Measurements from ENCODE around the gene PDZRN4. TPM values are rescaled to one million over a fixed set of nuclear protein-coding genes. Genes with fewer than 3 reads are reported as not detected.
"Not testable (repeated sequence)": the region's sequence is repeated elsewhere in the genome, so short reads cannot be mapped to it uniquely, and the experiment has no call there.

The PDZRN4 gene
- total RNA-seq, 1 donor = 2.4 TPM

DNA sequence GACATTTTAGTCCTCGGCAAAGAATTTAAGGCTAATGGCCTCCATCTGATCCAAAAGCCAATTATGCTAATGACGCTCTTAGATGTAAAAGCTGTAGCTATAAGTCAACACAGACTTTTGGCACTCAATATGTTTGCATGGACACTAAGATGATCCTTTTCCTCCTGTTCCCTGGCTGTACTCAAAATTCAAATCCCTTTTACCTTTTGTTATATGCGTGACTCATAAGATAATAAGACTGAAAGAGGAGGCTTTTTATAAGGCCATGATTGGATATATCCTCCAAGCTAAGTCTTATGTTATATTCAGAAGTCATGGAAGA is 89.8 kb downstream of the PDZRN4 start:
- DNase-seq (ENCODE audit: low read depth in 2 of 3, low spot score in 2 of 3) = no peak

DNA sequence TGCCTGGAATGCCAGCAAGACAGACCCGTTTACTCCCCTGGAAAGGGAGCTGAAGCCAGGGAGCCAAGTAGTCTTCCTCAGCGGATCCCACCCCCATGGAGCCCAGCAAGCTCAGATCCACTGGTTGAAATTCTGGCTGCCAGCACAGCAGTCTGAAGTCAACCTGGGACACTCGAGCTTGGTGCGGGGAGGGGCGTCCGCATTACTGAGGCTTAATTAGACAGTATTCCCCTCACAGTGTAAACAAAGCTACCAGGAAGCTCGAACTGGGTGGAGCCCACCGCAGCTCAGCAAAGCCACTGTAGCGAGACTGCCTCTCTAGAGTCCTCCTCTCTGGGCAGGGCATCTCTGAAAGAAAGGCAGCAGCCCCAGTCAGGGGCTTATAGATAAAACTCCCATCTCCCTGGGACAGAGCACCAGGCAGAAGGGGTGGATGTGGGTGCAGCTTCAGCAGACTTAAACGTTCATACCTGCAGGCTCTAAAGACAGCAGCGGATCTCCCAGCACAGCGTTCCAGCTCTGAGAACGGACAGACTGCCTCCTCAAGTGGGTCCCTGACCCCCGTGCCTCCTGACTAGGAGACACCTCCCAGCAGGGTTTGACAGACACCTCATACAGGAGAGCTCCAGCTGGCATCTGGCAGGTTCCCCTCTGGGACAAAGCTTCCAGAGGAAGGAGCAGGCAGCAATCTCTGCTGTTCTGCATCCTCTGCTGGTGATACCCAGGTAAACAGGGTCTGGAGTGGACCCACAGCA is 92.4 kb downstream of the PDZRN4 start:
- DNase-seq (ENCODE audit: low read depth in 2 of 3, low spot score in 2 of 3) = not testable (repeated sequence)

DNA sequence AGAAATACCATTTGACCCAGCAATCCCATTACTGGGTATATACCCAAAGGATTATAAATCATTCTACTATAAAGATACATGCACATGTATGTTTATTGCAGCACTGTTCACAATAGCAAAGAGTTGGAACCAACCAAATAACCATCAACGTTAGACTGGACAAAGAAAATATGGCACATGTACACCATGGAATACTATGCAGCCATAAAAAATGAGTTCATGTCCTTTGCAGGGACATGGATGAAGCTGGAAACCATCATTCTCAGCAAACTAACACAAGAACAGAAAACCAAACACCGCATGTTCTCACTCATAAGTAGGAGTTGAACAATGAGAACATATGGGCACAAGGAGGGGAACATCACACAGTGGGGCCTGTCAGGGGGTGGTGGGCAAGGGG is 97.3 kb downstream of the PDZRN4 start:
- DNase-seq (ENCODE audit: low read depth in 2 of 3, low spot score in 2 of 3) = not testable (repeated sequence)

DNA sequence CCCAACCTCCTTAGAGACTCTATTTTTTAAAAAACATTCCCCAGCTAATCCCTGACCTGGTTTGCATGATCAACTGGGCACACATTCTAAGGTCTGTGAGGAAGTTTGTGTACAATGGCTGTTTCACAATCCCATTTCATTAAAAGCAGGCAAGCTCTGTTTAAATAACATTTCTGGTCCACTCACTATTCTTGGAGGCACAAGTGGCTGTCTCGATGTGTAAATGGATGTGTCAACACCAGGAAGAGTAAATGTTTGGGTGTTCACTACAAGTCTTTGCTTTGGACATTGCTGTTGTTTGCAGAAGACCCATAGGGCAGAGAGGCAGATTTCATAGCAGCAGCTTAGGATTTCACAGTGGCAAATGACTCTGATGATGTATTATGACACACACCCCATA is 98.3 kb downstream of the PDZRN4 start:
- no peak for DNase-seq (ENCODE audit: low read depth in 2 of 3, low spot score in 2 of 3)

DNA sequence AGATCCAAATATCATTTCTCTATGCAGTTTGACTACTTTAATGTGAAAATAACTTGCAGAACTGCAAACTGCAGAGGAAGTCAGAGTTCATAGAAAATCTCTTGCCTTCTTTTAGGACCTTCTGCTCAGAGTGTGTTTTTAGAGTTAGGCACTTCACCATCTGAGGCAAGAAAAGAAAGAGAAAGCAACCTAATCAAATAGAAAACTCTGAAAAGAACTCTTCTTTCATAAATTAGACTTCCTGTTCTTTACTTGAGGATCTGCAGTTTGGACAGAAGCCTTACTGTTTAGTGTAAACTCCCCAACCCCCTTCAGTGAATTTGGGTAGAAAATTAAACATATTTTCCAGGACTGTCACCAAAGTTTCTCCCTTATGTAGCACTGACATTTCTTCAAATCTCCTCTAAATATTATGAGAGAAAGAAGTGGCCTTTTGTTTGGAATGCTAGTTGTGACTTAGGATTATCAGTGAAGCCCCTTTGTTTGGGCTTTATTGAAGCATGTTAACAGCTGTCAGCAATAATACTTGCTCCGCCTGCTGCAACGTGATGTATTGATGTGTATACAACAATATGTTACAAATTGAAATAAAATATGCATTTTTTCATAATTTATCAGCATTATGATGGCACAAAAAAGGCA is 99.5 kb downstream of the PDZRN4 start:
- peak in 1 of 3 donors; percentile 26 for DNase-seq (ENCODE audit: low read depth in 2 of 3, low spot score in 2 of 3)

DNA sequence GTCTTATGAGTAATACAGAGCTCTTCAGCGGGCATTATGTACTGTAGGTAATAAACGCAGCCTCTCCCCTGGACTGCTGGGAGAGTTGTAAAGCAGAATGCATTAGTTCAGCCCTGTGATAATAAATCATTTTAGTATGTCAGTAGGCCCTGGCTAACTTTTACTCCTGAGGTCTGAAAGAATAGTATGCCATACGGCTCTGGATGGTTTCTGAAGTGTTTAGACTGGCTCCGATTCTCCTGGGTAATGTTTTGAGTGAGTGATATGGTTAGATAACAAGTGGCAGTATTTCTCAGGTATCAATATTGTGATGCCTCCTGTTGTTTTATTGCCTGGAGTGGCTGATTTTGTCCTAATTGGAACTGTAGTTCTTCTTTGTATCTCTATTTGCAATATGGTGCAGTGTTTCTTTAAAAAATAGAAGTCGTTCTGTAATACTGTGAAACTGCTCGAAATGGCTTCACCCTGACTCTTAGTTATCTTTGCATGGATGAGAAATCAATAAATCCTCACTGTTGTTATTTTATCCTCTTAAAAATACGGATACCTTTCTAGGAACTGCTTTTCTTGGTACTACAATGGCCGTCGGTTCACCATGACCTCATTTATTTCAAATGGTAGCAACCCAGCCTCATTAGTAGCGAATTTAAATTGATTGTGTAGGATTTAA is 100.2 kb downstream of the PDZRN4 start:
- no peak for DNase-seq (ENCODE audit: low read depth in 2 of 3, low spot score in 2 of 3)

DNA sequence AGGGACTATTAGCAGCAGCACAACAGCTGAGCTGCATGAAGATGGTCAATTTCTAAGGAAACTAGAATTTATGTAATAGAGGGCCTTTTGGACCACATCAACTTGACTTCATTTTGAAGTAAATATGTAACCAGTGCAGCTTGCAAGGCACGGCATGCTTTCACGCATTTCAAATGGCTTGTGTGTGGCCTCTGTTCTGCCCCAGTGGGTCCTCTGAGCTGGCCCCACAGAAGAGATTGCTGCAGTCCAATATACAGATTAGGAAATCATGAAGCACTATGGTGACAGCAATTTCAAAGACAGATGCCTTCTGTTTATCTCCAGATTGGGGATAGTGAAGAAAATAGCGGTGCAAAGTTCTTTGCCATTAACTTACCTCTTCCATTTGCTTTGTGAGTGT is 101.4 kb downstream of the PDZRN4 start:
- no peak for DNase-seq (ENCODE audit: low read depth in 2 of 3, low spot score in 2 of 3)

DNA sequence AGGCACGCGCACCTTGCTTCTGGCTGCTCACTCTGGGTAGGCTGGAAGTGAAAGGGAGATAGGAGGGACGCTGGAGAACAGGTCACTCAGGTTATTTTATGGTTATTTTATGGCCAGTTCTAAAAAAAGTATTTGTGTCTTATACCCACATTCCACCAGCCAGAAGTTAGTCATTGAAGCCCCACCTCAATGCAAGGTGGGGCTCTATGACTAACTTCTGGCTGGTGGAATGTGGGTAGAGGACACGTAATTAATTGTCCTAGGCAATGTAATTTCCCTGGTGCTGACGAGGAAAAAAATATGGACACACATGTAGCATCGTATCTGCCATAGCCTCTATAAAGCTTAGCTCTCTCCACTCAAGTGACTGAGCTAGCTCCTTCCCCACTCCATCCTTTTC is 104.9 kb downstream of the PDZRN4 start:
- DNase-seq (ENCODE audit: low read depth in 2 of 3, low spot score in 2 of 3) = no peak

DNA sequence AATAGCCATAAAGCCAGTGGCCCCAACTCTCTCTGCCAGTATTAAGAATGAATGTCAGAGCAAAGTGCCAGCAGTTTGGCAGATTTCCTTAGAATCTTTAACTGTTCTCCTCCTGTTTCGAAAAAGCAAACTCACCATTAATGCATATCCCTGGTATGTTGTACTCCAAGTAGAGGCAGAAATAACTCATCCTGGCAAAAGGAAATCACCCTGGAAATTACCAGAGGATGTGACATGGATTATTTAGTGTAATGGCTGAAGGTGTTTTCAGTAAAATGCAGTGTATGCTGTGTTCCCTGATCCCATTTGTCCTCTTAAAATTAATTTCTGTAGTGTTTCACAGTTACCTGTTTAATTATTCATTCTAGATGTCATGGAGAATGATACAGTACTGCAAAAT is 105.3 kb downstream of the PDZRN4 start:
- no peak for DNase-seq (ENCODE audit: low read depth in 2 of 3, low spot score in 2 of 3)

DNA sequence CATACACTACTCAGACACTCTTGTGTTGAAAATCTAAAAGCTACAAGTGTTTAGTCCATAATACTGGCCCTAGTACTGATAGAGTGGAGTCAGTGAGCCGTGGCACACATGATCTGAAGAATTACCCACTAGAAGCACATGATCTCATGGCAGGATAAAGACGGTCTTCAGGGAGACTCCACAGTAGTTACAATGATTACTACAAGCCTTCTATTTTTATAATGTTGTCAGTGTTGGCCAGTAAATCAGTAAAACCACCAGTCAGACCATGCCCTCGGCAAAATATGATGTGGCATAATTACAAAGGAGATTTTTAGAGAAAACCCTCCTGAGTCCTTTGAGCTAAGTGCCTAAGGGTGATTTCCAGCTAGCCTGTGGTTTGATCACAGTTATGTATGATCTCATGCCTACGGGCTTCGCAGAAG is 114.9 kb downstream of the PDZRN4 start:
- peak in 1 of 3 donors; percentile 47 for DNase-seq (ENCODE audit: low read depth in 2 of 3, low spot score in 2 of 3)

DNA sequence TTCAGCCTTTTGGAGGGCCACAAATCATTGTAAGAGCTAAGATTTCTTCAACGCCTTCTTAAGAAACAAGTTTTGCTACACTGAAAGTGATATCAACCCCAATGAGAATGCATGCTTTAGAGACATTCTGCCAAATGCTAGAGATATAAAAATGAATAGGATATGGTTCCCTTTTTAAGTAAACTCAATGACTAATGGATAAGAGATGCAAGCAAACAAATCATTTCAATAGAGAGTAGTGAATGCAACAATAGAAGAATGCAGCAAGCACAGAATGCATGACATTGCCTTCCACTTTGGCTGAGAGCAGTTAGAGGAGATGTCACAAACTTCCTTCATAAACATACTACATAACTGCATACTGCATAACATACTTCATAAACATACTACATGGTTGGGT is 116.4 kb downstream of the PDZRN4 start:
- no peak for DNase-seq (ENCODE audit: low read depth in 2 of 3, low spot score in 2 of 3)

DNA sequence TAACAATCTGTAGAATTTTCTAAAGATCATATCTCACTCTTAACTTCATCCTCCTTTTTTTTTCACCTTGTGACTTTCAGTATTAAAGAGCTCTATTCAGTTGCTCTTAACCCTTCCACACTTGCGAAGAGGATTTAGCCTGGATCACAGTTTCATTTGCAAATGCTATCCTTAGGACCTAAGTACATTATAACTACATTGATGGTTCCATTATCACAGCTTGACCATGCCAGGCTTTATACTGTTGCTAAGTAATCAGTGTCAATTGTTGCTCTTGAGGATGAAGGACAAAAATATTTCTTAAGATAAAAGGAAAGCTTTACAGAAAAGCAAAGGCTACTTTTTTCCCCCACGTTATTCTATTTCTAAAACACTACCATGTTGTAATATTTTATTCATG is 122.2 kb downstream of the PDZRN4 start:
- DNase-seq (ENCODE audit: low read depth in 2 of 3, low spot score in 2 of 3) = no peak

DNA sequence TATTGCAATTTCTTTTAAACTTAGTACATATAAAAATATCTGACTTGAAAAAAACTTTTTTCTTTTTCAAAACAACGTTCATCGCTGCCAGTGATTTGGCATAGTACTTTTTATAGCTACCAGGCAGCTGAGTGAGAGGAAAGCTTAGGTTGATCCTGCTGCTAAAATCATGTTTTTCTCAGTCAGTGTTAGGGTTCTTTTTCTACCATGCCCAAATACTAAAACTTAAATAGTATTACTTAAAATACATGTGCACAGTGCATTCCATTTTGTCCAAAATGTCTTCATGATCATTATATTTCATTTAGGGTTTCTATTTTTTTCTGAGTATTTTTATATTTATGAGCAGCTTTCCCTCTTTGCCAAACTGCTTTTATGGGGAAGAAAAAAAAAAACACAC is 123.8 kb downstream of the PDZRN4 start:
- no peak for DNase-seq (ENCODE audit: low read depth in 2 of 3, low spot score in 2 of 3)

DNA sequence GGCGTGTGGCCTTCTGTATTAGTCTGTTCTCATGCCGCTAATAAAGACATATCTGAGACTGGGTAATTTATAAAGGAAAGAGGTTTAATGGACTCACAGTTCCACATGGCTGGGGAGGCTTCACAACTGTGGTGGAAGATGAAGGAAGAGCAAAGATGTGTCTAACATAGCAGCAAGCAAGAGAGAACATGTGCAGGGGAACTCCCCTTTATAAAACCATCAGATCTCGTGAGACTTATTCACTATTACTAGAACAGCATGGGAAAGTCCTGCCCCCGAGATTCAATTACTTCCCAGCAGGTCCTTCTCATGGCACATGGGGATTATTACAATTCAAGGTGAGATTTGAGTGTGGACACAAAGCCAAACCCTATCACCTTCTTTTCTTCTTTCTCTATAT is 124.3 kb downstream of the PDZRN4 start:
- DNase-seq (ENCODE audit: low read depth in 2 of 3, low spot score in 2 of 3) = not testable (repeated sequence)

DNA sequence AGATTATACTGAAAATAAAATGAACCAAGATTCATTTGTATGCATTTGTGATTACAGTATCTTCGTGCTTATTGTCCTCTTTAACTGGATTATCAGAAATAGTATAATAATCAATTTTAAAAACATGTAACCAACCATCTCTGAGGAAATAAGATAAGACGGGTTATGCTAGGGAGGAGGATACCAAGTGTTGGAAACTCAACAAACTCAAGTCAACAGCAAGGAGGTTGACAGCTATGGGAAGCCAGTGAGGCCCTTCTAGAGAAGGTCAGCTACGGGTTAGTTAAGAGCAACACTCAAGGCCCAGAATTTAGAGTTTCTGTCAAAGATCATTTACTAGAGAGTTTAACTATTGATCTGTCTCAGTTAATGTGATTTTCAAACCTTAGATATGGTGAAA is 137.2 kb downstream of the PDZRN4 start:
- DNase-seq (ENCODE audit: low read depth in 2 of 3, low spot score in 2 of 3) = peak in 1 of 3 donors; percentile 49

DNA sequence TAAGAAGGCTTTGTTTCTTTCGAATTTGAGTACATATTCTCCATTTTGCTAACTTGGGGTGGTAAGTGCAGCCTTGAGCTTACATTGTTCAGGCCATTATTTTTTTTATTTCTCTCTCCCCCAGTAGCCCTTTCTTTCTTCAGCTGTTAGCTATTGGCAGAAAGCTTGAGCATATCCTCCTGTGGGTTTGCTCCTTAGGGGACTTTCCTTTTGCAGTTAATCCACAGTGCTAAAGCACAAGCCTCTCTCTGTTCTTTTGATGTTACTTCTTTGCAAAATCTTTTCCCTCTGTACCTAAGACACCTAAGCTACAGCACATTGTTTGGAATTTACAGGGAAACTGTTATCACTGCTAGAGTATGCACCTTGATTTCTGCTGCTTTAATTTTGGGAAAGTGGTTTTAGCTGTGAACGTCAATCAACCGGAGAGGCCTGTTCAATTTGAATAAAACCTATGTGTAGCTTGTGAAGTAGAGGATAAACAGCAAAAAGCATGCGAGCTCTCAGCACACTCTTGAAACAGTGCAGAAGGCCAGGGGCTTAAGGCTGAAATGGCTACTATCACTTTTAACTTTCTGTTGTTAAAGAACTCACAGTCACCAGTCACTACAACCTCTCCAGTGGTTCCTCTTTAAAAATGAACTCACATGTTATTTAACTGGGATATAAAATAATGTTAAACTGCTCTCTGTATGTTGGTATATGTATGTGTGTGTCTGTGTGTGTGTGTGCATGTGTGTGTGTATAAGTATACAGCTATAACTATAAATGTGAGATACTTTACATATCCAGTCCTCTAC is 139.2 kb downstream of the PDZRN4 start:
- peak in 1 of 3 donors; percentile 40 for DNase-seq (ENCODE audit: low read depth in 2 of 3, low spot score in 2 of 3)

DNA sequence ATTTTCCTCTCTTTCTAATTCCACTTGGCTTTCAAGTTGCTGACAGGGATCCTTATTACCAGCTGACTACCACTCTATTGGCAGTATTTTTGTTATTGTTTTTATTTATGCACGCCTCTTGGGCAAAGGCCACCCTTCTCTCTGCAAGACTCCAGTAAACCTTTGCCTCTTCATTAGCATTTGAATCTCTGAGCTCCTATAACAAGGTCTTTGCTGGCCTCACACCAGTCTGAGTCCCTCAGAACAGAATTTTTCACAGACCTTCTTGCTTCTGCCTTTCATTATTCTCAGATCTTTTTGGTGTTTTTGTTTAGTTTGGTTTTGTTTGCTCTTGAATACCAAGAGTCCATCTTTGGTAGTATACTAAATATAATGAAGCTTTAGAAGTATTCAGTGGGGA is 145.9 kb downstream of the PDZRN4 start:
- no peak for DNase-seq (ENCODE audit: low read depth in 2 of 3, low spot score in 2 of 3)

DNA sequence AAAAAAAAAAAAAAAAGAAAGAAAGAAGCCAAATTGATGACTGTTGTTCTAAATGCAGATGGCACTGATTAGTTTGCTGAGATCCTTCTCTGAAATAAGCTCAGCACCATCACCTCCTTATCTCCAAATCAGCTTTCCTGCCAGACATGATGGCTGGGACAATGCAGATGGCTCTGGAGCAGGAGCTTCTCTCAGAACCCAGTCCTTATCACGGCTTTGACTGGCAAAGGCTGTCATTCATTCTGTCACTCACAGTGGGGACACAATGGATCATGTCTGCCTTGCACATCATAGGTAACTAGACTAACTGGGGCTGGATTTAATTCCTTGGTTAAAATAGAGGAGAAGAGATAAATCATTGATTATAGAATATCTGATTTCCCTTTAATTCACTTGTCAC is 146.3 kb downstream of the PDZRN4 start:
- DNase-seq (ENCODE audit: low read depth in 2 of 3, low spot score in 2 of 3) = no peak

DNA sequence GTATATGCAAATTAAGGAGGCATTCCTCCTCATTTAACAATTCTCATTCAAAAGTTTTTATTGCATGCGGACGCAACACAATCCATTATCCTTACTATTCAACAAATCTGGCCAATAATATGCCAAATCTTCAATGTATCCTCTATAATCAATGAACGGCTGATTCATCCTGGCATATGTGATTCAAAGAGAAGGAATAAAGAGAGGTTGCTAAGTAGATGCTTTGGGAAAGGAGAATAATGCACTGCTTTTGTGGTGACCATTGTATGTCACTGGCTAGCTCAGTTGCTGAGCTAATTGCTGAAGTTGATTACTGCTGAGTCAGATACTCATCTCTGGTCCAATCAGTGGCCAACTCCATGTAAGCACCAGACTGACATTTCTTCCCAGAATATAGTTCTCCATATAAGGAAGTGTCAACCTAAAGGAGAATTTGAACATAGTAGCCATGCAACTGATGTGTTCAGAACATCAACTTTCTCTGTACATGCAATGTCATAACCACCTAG is 148.0 kb downstream of the PDZRN4 start:
- DNase-seq (ENCODE audit: low read depth in 2 of 3, low spot score in 2 of 3) = no peak

DNA sequence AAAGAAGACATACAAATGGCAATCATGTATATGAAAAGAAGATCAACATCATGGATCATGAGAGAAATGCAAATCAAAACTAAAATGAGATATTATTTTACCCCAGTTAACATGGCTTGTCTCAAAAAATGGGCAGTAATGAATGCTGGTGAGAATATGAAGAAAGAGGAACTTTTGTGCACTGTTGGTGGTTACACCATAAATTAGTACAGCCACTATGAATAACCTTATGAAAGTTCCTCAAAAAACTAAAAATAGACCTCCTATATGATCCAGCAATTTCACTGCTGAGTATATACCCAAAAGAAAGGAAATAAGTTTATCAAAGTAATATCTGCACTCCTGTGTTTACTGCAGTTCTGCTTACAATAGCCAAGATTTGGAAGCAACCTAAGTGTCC is 151.7 kb downstream of the PDZRN4 start:
- peak in 1 of 3 donors; percentile 65 for DNase-seq (ENCODE audit: low read depth in 2 of 3, low spot score in 2 of 3)
